RWPE2 (cell line): ENCODE results near the gene GRP.

ENCODE experiments used
- ATAC-seq: fragments of 200-7000 bp; cut with Tn5 transposase; 3 replicates; pipeline ENCODE4 v1.9.1; 2021; ENCODE audit warnings: low read depth
- DNase-seq: peaks from one replicate; pipeline ENCODE4 v3.0.0-alpha.2; 2020; ENCODE audit warnings: low spot score
- H3K27ac ChIP-seq: fragments of 450-650 bp; 2 replicates; pipeline ENCODE4 v1.5.1; 2017; ENCODE audit warnings: mild to moderate bottlenecking; ENCODE audit not compliant: poor library complexity, severe bottlenecking
- H3K27me3 ChIP-seq: fragments of 250-450 bp; sonication (Bioruptor Pico); 2 replicates; pipeline ENCODE4 v1.5.1; 2021; ENCODE audit warnings: mild to moderate bottlenecking, moderate library complexity; ENCODE audit not compliant: insufficient read depth, poor library complexity, severe bottlenecking
- H3K36me3 ChIP-seq: fragments of 250-450 bp; sonication (Bioruptor Pico); 2 replicates; pipeline ENCODE4 v1.5.1; 2020; ENCODE audit warnings: low read depth, mild to moderate bottlenecking, moderate library complexity
- H3K4me1 ChIP-seq: fragments of 250-450 bp; sonication (Bioruptor Pico); 2 replicates; pipeline ENCODE4 v1.5.1; 2021; ENCODE audit warnings: mild to moderate bottlenecking, moderate library complexity; ENCODE audit not compliant: insufficient read depth, poor library complexity, severe bottlenecking
- H3K4me3 ChIP-seq: fragments of 250-450 bp; sonication (Bioruptor Pico); 2 replicates; pipeline ENCODE4 v1.5.1; 2021; ENCODE audit warnings: mild to moderate bottlenecking, moderate library complexity; ENCODE audit not compliant: severe bottlenecking
- H3K9me3 ChIP-seq: fragments of 250-450 bp; sonication (Bioruptor Pico); 2 replicates; pipeline ENCODE4 v1.5.1; 2021; ENCODE audit warnings: mild to moderate bottlenecking, moderate library complexity; ENCODE audit not compliant: severe bottlenecking
- TF ChIP-seq, protein P1 (sequence below): fragments of 450-650 bp; IDR thresholded peaks from one replicate; pipeline ENCODE4 v1.5.1; 2017; ENCODE audit warnings: mild to moderate bottlenecking, moderate library complexity; ENCODE audit not compliant: poor library complexity, severe bottlenecking

The GRP gene

DNA sequence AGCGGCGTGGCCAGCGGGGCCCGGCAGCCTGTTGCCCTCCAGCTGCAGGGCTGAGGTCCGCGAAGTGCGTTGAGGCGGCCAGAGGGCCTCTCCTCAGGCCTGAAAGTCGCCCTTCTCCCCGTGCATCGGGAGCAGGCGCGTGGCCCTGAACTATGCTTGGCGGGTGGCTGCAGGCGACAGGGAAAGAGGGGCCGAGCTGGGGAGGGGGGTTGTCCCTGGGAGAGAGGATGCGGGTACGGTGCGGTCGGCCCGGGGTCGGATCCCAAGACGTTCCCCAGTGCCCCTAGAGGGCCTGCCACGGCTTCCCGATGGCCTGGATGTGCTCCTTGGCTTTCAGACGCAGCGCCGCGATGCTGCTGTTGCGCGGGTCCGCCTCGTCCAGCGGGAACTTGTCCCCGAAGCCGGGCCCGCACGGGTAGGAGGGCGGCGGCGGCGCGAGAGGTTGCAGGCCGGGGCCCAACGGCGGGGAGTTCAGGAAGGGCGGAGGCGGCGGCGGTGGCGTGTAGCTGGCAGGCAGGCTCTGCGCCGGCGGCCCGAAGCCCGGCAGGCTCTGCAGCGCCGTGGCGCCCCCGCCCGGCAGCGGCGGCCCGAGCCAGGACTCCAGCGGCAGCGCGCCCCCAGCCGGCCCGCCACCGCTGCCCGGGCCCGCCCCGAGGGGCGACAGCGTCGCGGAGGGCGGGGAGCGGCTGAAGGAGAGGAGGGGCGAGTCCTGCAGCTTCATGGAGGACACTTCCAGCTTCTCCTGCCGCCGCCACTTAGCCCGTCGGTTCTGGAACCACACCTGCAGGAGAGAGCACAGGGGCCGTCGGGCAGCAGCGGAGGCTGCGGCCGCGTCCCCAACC lies 49.0 kb downstream of the GRP start:
- DNase-seq (no peak), ATAC-seq (peak; percentile 16; the same call in 1 of the 3 replicates)
- Histone ChIP-seq H3K9me3 (no peaks in the 10 kb centered on the region), H3K4me3 (no peak overlapping the region), H3K4me1 (no peaks in the 10 kb centered on the region), H3K27me3 (peaks cover 99% of the 10 kb centered on the region), H3K36me3 (no peaks in the 10 kb centered on the region), H3K27ac (no peak overlapping the region)
- TF ChIP-seq, protein P1, sequence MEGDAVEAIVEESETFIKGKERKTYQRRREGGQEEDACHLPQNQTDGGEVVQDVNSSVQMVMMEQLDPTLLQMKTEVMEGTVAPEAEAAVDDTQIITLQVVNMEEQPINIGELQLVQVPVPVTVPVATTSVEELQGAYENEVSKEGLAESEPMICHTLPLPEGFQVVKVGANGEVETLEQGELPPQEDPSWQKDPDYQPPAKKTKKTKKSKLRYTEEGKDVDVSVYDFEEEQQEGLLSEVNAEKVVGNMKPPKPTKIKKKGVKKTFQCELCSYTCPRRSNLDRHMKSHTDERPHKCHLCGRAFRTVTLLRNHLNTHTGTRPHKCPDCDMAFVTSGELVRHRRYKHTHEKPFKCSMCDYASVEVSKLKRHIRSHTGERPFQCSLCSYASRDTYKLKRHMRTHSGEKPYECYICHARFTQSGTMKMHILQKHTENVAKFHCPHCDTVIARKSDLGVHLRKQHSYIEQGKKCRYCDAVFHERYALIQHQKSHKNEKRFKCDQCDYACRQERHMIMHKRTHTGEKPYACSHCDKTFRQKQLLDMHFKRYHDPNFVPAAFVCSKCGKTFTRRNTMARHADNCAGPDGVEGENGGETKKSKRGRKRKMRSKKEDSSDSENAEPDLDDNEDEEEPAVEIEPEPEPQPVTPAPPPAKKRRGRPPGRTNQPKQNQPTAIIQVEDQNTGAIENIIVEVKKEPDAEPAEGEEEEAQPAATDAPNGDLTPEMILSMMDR: peak; percentile 33

DNA sequence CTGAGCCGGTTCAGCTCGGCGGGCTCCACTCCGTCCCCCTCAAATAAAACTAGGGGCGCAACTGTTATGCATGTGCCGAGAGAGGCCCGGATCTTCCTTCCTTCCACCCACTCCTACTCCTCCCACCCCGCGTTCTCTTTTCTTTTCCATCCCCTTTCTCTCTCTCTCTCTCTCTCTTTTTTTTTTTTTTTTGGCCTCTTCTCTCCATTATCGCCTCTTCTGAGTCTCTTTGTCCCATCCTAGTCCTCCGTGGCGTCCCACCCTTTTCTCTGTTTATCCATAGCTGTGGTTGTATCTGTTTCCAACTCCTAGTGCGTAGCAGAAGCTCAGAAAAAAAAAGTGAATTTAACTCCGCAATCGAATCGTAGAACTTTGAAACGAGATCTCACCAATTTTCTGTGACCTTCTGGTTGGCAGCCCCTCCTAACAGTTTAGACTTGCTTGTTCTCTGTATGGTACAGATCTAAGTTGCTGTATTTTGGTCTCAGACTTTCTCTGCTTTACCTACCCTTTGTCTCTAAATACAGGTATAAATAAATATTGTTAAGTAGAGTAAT lies 49.7 kb downstream of the GRP start:
- peaks cover 99% of the 10 kb centered on the region for H3K27me3 ChIP-seq
- no peaks in the 10 kb centered on the region for H3K9me3 ChIP-seq
- TF ChIP-seq, protein P1: no peak
- no peaks in the 10 kb centered on the region for H3K36me3 ChIP-seq
- no peaks in the 10 kb centered on the region for H3K4me1 ChIP-seq
- no peak for DNase-seq
- H3K27ac ChIP-seq: no peak overlapping the region
- no peak for ATAC-seq
- H3K4me3 ChIP-seq: no peak overlapping the region

DNA sequence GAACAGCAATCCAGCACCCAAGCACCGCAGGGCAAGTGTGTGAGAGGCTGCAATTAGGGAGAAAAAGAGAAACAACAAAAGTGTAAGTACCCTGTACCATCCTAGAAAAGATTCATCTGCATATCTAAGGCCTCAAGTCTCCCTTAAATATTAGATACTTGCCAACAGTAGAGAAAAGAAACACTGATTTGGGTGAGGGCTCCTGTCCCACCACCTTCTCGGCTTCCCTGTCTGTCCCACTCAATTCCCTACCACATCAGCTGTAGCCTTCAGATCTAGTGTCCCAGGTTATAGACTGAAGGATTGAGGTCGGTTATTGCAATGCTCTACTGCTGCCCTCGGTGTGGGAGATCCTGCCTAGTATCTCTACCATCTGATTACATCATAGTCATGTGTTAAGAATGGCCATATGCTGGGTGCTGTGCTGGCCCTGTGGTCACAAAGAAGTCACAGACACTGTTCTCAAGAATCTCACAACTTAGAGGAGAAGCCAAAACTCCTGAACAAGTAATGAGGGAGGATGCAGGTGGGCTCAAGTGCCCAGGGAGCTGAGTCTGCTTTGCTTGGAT lies 50.8 kb downstream of the GRP start:
- no peak overlapping the region for H3K4me3 ChIP-seq
- no peaks in the 10 kb centered on the region for H3K4me1 ChIP-seq
- H3K27me3 ChIP-seq: peaks cover 99% of the 10 kb centered on the region
- no peaks in the 10 kb centered on the region for H3K36me3 ChIP-seq
- TF ChIP-seq, protein P1: no peak
- ATAC-seq (no peak), DNase-seq (no peak)
- H3K27ac ChIP-seq: no peak overlapping the region
- no peaks in the 10 kb centered on the region for H3K9me3 ChIP-seq

- no peak overlapping the region for H3K27ac ChIP-seq
- ATAC-seq: no peak
- H3K4me1 ChIP-seq: no peaks in the 10 kb centered on the region
- no peak overlapping the region for H3K4me3 ChIP-seq
- H3K27me3 ChIP-seq: peaks cover 99% of the 10 kb centered on the region
- no peak for DNase-seq
- TF ChIP-seq, protein P1: no peak
- H3K9me3 ChIP-seq: no peaks in the 10 kb centered on the region
- H3K36me3 ChIP-seq: no peaks in the 10 kb centered on the region
Observed at GRCh38 chr18:59271606-59272220, 51.8 kb downstream of the GRP start.
